Spleen (tissue), 11 donors: ENCODE results near the gene NLRP1. TPM values are rescaled to one million over a fixed set of nuclear protein-coding genes. Genes with fewer than 3 reads are reported as not detected.

Source experiments
- DNase-seq: peaks from one replicate; pipeline ENCODE4 v3.0.0-alpha.2; 2020
- H3K27ac ChIP-seq, 8 donors: fragments of 200-600 bp; sonication (generic) in 7 of 8; 1 replicate in 4 of 8; 2 replicates in 4 of 8; pipeline versions ENCODE4 v1.5.0 to v1.8.0; 2016 to 2021; ENCODE audit warnings: inconsistent platforms in 4 of 8, mild to moderate bottlenecking in 4 of 8, moderate library complexity in 1 of 8
- H3K27me3 ChIP-seq, 7 donors: fragments of 200-600 bp; sonication (generic) in 6 of 7; replicated peaks in 1 of 7; 1 replicate in 4 of 7; 2 replicates in 3 of 7; pipeline versions ENCODE4 v1.5.0 to v1.8.0; 2016 to 2021; ENCODE audit warnings: inconsistent platforms in 3 of 7, mild to moderate bottlenecking in 1 of 7
- H3K36me3 ChIP-seq, 6 donors: fragments of 200-600 bp; sonication (generic) in 5 of 6; 1 replicate in 4 of 6; 2 replicates in 2 of 6; pipeline versions ENCODE4 v1.5.0 to v1.8.0; 2016 to 2021; ENCODE audit warnings: inconsistent platforms in 2 of 6
- H3K4me1 ChIP-seq, 6 donors: fragments of 200-600 bp; sonication (generic) in 5 of 6; 1 replicate in 3 of 6; 2 replicates in 3 of 6; pipeline versions ENCODE4 v1.5.0 to v1.8.0; 2016 to 2021; ENCODE audit warnings: inconsistent platforms in 3 of 6
- H3K4me3 ChIP-seq, 8 donors: fragments of 200-600 bp; sonication (generic) in 7 of 8; 1 replicate in 4 of 8; 2 replicates in 4 of 8; pipeline versions ENCODE4 v1.5.0 to v1.8.0; 2016 to 2021; ENCODE audit warnings: inconsistent platforms in 4 of 8, mild to moderate bottlenecking in 4 of 8, moderate library complexity in 2 of 8
- H3K9me3 ChIP-seq, 8 donors: fragments of 200-600 bp; sonication (generic) in 7 of 8; 1 replicate in 4 of 8; 2 replicates in 4 of 8; pipeline versions ENCODE4 v1.5.0 to v1.8.0; 2016 to 2021; ENCODE audit warnings: inconsistent platforms in 4 of 8
- CTCF ChIP-seq, 11 experiments: fragments of 200-600 bp in 7 of 11; fragments of 450-650 bp in 4 of 11; sonication (generic) in 4 of 11; IDR thresholded peaks in 8 of 11; conservative IDR thresholded peaks in 3 of 11; 1 replicate in 7 of 11; 2 replicates in 4 of 11; pipeline versions ENCODE4 v1.4.0 to v1.8.0; 2016 to 2021; ENCODE audit warnings: antibody characterized with exemption in 11 of 11, inconsistent platforms in 4 of 11, mild to moderate bottlenecking in 1 of 11
- POLR2A ChIP-seq, 3 donors: fragments of 450-650 bp; IDR thresholded peaks; one replicate each; pipeline ENCODE4 v1.5.1; 2017; ENCODE audit warnings: antibody characterized with exemption in 3 of 3, mild to moderate bottlenecking in 1 of 3
- POLR2AphosphoS5 ChIP-seq, 3 donors: sonication (generic); formaldehyde crosslinking; IDR thresholded peaks; one replicate each; pipeline ENCODE4 v1.5.1; 2017; ENCODE audit warnings: antibody characterized with exemption in 3 of 3
- WGBS, 5 donors: extraction: QIAGEN DNeasy Blood & Tissue Kit in 3 of 5; methylation state at CpG; one replicate each; pipeline versions ENCODE4 v1.1.5 to v1.1.7; 2013 to 2018; 5-methylcytosine and 5-hydroxymethylcytosine counted together
- intact Hi-C: fragments of 100-400 bp; cut with DNase I; formaldehyde crosslinking; loops from one replicate; pipeline ENCODE4 v1.15.0; 2023; ENCODE audit warnings: low total_unique reads
- polyA plus RNA-seq, 3 donors: library from polyadenylated mRNA; stranded (reverse); fragments of 200-250 nt; gene quantifications; one replicate each; pipeline ENCODE4 v1.2.1, GENCODE V29; 2013
- total RNA-seq, 7 donors: library from RNA; depleted of rRNA in 3 of 7; stranded (reverse); fragments of >200 nt in 3 of 7; fragmentation: NEBNext Ultra II Directional in 4 of 7; extraction: Animal tissue kit (Norgen Biotek cat#: 25700) in 4 of 7; gene quantifications; one replicate each; pipeline versions ENCODE4 v1.1.0 to v1.2.1, GENCODE V29; 2016 to 2021
- donor health status: healthy with polysubstance abuse.
- donor health status: DM: no; HTN: no; CAD: no; lungs with moderate emphysema.
- donor health status: DM: no; HTN: no; CAD: no.
- donor health status: Bipolar disorder and iron deficiency.
- donor health status: healthy.
- donor health status: DM: no; HTN: no; CAD: no.
- donor health status: DM: yes; HTN: yes; CAD: no.

Gene NLRP1
- total and polyA plus RNA-seq, 10 donors, result 34.7 to 145 (median 76.7) TPM

DNA sequence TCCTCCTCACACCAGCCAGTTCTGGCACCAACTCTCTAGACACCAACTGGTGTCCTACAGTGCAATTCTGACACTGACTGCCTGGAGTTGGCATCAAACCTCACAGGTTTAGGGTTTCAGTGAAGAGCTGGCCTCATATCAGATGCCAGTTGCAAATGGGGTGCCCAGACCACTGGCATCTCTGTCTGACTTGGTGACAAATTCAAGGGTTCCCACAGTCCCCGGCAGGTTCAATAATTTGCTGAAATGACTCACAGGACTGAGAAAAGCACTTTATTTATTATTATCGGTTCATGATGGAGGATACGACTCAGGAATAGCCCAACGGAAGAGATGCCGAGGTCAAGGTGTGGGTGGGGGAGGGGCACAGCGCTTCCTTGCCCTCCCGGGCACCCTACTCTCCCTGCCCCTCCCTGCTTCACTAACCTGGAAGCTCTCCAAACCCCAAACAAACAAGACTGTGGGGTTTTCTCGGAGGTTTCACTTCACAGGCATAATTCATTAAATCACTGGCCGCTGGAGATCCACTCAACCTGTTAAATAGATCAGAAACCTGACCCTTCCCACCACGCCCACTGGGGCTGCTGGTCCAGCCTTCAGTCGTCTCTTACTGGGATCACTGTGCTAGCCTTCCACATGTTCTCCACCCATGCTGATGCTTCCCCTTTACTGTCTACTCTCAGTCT lies 1.7 kb upstream of the NLRP1 start:
- Histone ChIP-seq H3K9me3 (no peaks in the 10 kb centered on the region), H3K27ac (peak overlapping the region; percentile 83 to 95 (median 90)), H3K27me3 (no peaks in the 10 kb centered on the region), H3K4me3 (peak overlapping the region in 1 of 8 donors; percentile 78), H3K36me3 (peaks cover 0 to 18% (median 13%) of the 10 kb centered on the region in 6 donors), H3K4me1 (peaks cover 17 to 65% (median 52%) of the 10 kb centered on the region in 6 donors)
- TF ChIP-seq POLR2A (IDR thresholded peaks at IDR 0.05), result no peak
- TF ChIP-seq POLR2AphosphoS5 (IDR thresholded peaks at IDR 0.05), result no peak
- TF ChIP-seq CTCF (IDR thresholded peaks at IDR 0.05 in 8 of 11, conservative IDR thresholded peaks at IDR 0.05 in 3 of 11), result no peak
- intact Hi-C loops, result loop anchor here (5.0 kb wide), 2 partner anchors 121 to 836 kb away; no protein-coding TSS in a partner anchor
- DNase-seq, result no peak
- WGBS, 5 donors, result 22 to 30% (median 23%) methylated on average over 10 to 11 of the region's 11 CpGs

GRCh38 chr17:5585287-5585794 lies 1.0 kb upstream of the NLRP1 start:
- Histone ChIP-seq H3K4me3 (peak overlapping the region in 1 of 8 donors; percentile 78), H3K9me3 (no peaks in the 10 kb centered on the region), H3K4me1 (peaks cover 17 to 72% (median 59%) of the 10 kb centered on the region in 6 donors), H3K36me3 (peaks cover 0 to 24% (median 17%) of the 10 kb centered on the region in 6 donors), H3K27me3 (no peaks in the 10 kb centered on the region), H3K27ac (peak overlapping the region; percentile 83 to 95 (median 90))
- no peak for TF ChIP-seq CTCF (IDR thresholded peaks at IDR 0.05 in 8 of 11, conservative IDR thresholded peaks at IDR 0.05 in 3 of 11)
- TF ChIP-seq POLR2A (IDR thresholded peaks at IDR 0.05), result no peak
- TF ChIP-seq POLR2AphosphoS5 (IDR thresholded peaks at IDR 0.05), result no peak
- no peak for DNase-seq
- 88 to 95% (median 94%) methylated on average over 11 of the region's 11 CpGs for WGBS, 5 donors
- intact Hi-C loops, result loop anchor here (5.0 kb wide), 2 partner anchors 122 to 837 kb away; no protein-coding TSS in a partner anchor

DNA sequence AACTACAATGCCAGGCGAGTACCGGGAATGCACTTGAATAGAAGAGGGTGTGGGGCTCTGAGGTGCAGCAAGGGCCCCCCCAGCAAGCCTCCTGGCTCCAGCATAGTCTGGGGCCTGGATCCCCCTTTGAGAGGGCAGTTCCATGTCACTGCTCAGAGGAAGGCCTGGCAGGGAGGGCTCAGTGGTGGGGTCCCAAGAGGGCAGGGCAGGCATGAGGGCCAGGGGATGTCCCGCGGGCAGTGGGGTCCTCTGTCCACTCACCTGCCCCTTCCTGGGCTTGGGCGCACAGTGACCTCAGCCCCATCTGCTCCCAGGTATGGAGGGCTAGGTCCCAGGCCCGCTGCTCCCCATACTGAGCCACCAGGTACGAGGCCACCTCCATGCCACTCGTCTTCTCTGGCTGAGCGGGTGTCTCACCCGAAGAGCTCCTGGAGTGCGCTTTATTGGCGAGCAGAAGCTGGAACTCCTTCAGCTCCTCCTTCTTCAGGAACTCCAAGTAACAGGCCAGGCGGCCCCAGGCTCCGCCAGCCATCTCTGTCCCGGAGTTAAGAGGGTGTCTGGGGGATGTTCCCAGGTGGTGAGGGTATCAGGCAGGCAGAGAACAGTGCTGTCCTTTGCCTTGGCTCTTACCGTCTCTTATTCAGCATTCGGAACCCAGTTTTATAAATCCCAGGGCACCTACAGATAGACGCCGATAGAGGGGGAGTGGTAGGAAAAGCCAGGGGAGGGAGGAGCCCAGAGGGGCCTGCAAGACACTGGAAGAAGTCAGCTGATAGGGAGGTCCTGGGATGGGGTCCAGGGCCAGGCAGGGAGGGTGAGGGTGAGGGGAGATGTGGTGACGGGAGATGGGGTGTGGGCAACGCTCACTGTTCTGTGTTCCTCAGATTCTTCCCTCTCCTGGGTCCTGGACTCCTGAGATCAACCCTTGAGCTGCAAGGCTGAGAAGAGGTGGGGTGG lies 605 bp downstream of the NLRP1 start:
- 24 to 40% (median 34%) methylated on average over 12 to 21 of the region's 21 CpGs for WGBS, 5 donors
- no peaks in the 10 kb centered on the region for H3K27me3 ChIP-seq
- peak; percentile 85 for DNase-seq
- H3K27ac ChIP-seq, result peak overlapping the region; percentile 83 to 95 (median 90)
- peaks cover 0 to 4% (median 0%) of the 10 kb centered on the region in 8 donors for H3K9me3 ChIP-seq
- intact Hi-C loops, result no loop called here
- H3K4me1 ChIP-seq, result peaks cover 17 to 85% (median 68%) of the 10 kb centered on the region in 6 donors
- TF ChIP-seq POLR2AphosphoS5 (IDR thresholded peaks at IDR 0.05) (peak in 1 of 3 donors; percentile 4), POLR2A (IDR thresholded peaks at IDR 0.05) (no peak), CTCF (IDR thresholded peaks at IDR 0.05 in 8 of 11, conservative IDR thresholded peaks at IDR 0.05 in 3 of 11) (peak in 1 of 11 experiments; percentile 5)
- peak overlapping the region; percentile 40 to 78 (median 52) for H3K4me3 ChIP-seq
- H3K36me3 ChIP-seq, result peaks cover 0 to 40% (median 26%) of the 10 kb centered on the region in 6 donors
